C4-2B (cell line): ENCODE measurements around the gene NLRX1.

Experiments used
- ZFX ChIP-seq: fragments of 450-650 bp; IDR thresholded peaks from 2 replicates; pipeline ENCODE4 v1.6.1; 2017
- TF ChIP-seq, protein P1 (sequence below): fragments of 450-650 bp; conservative IDR thresholded peaks from 2 replicates; pipeline ENCODE4 v1.5.1; 2017; ENCODE audit warnings: mild to moderate bottlenecking

DNA sequence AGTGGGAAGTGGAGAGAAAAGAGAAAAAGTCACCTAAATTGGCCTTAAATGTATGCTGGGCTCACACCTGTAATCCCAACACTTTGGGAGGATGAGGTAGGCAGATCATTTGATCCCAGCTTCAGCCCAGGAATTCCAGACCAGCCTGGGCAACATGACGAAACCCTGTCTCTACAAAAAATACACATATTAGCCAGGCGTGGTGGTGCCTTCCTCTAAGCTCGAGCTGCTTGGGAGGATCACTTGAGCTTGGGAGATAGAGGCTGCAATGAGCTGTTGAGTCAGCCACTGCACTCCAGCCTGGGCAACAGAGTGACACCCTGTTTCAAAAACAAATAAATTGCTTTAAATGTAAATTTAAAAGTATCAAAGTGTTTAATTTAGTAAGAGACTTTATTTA lies 41.5 kb downstream of the NLRX1 start:
- TF ChIP-seq, protein P1, sequence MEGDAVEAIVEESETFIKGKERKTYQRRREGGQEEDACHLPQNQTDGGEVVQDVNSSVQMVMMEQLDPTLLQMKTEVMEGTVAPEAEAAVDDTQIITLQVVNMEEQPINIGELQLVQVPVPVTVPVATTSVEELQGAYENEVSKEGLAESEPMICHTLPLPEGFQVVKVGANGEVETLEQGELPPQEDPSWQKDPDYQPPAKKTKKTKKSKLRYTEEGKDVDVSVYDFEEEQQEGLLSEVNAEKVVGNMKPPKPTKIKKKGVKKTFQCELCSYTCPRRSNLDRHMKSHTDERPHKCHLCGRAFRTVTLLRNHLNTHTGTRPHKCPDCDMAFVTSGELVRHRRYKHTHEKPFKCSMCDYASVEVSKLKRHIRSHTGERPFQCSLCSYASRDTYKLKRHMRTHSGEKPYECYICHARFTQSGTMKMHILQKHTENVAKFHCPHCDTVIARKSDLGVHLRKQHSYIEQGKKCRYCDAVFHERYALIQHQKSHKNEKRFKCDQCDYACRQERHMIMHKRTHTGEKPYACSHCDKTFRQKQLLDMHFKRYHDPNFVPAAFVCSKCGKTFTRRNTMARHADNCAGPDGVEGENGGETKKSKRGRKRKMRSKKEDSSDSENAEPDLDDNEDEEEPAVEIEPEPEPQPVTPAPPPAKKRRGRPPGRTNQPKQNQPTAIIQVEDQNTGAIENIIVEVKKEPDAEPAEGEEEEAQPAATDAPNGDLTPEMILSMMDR = no peak
- TF ChIP-seq ZFX = no peak
